Natural killer cell (primary cell): ENCODE data around the gene C6orf62. TPM values are rescaled to one million over a fixed set of nuclear protein-coding genes. Genes with fewer than 3 reads are reported as not detected.

ENCODE experiments used
- ATAC-seq, 3 donors: fragments of 150-1000 bp in 2 of 3; fragments of 200-7000 bp in 1 of 3; cut with Tn5 transposase; 1 replicate in 1 of 3; 2 replicates in 2 of 3; pipeline ENCODE4 v1.10.0; 2021; ENCODE audit warnings: mild to moderate bottlenecking in 2 of 3, moderate library complexity in 2 of 3
- DNase-seq, 2 donors: peaks; one replicate each; pipeline versions ENCODE4 v3.0.0 to v3.0.0-alpha.2; 2013 to 2021; ENCODE audit warnings: mixed read lengths in 1 of 2
- H3K27ac ChIP-seq: one replicate; pipeline ENCODE4 v1.5.1; 2013; ENCODE audit warnings: mild to moderate bottlenecking, low read length
- H3K27me3 ChIP-seq: one replicate; pipeline ENCODE4 v1.6.1; 2013; ENCODE audit warnings: low read length; ENCODE audit not compliant: control insufficient read depth, insufficient read depth
- H3K36me3 ChIP-seq: one replicate; pipeline ENCODE4 v1.6.1; 2013; ENCODE audit warnings: low read length; ENCODE audit not compliant: control insufficient read depth, insufficient read depth
- H3K4me1 ChIP-seq: one replicate; pipeline ENCODE4 v1.6.1; 2013; ENCODE audit warnings: low read length; ENCODE audit not compliant: control insufficient read depth, insufficient read depth
- H3K4me3 ChIP-seq: one replicate; pipeline ENCODE4 v1.5.1; 2013; ENCODE audit warnings: low read length
- H3K9me3 ChIP-seq: one replicate; pipeline ENCODE4 v1.6.1; 2013; ENCODE audit warnings: low read length; ENCODE audit not compliant: control insufficient read depth, insufficient read depth
- H3K27ac Mint-ChIP-seq, 2 donors: one replicate each; pipeline ENCODE4 v1.8.0; 2022; ENCODE audit warnings: mild to moderate bottlenecking in 2 of 2, mixed read lengths in 2 of 2, moderate library complexity in 1 of 2
- H3K27me3 Mint-ChIP-seq, 2 donors: one replicate each; pipeline ENCODE4 v1.8.0; 2022; ENCODE audit warnings: low read depth in 2 of 2, mixed read lengths in 2 of 2
- H3K36me3 Mint-ChIP-seq: one replicate; pipeline ENCODE4 v1.8.0; 2022; ENCODE audit warnings: mixed read lengths
- H3K4me1 Mint-ChIP-seq, 2 donors: one replicate each; pipeline ENCODE4 v1.8.0; 2022; ENCODE audit warnings: mixed read lengths in 2 of 2
- H3K4me3 Mint-ChIP-seq: one replicate; pipeline ENCODE4 v1.8.0; 2022; ENCODE audit warnings: mild to moderate bottlenecking, moderate library complexity, mixed read lengths
- H3K9me3 Mint-ChIP-seq, 2 donors: one replicate each; pipeline ENCODE4 v1.8.0; 2022; ENCODE audit warnings: mixed read lengths in 2 of 2
- CTCF ChIP-seq: fragments of 200-600 bp; IDR thresholded peaks from one replicate; pipeline ENCODE4 v1.8.0; 2022; ENCODE audit warnings: antibody characterized with exemption
- WGBS: methylation state at CpG from one replicate; pipeline ENCODE4 v1.1.7; 2013; ENCODE audit warnings: missing lambda C conversion rate; ENCODE audit not compliant: insufficient coverage; 5-methylcytosine and 5-hydroxymethylcytosine counted together
- intact Hi-C: fragments of 100-400 bp; cut with micrococcal nuclease; formaldehyde crosslinking; loops from one replicate; pipeline ENCODE4 v1.14.2; 2022
- total RNA-seq, 4 donors: library from RNA; stranded (reverse); fragments of 120-200 nt in 1 of 4; gene quantifications; one replicate each; pipeline versions ENCODE4 v1.2.3 to v1.2.4, GENCODE V29; 2013 to 2022

The C6orf62 gene
- total RNA-seq, 3 donors from 2014 or later (not counting 1 experiment from before 2014, with no cell fraction given) = 129 to 163 (median 130) TPM

- DNase-seq (no peak), ATAC-seq (no peak)
- Histone ChIP-seq H3K4me3 (no peak overlapping the region), H3K9me3 (no peaks in the 10 kb centered on the region), H3K4me1 (no peaks in the 10 kb centered on the region), H3K36me3 (no peaks in the 10 kb centered on the region), H3K27me3 (no peaks in the 10 kb centered on the region), H3K27ac (no peak overlapping the region)
- Mint-ChIP-seq H3K9me3 (no peaks in the 10 kb centered on the region), H3K27me3 (no peaks in the 10 kb centered on the region), H3K27ac (no peak overlapping the region), H3K4me3 (no peak overlapping the region), H3K36me3 (no peaks in the 10 kb centered on the region), H3K4me1 (no peaks in the 10 kb centered on the region)
- WGBS = 81% methylated on average over 3 of the region's 3 CpGs
- intact Hi-C loops = no loop called here
- TF ChIP-seq CTCF = no peak
Measured at GRCh38 chr6:24763578-24763977, 44.6 kb upstream of the C6orf62 start.

- Histone ChIP-seq H3K4me1 (no peaks in the 10 kb centered on the region), H3K27ac (no peak overlapping the region), H3K9me3 (no peaks in the 10 kb centered on the region), H3K27me3 (no peaks in the 10 kb centered on the region), H3K4me3 (no peak overlapping the region), H3K36me3 (no peaks in the 10 kb centered on the region)
- H3K27me3 Mint-ChIP-seq = no peaks in the 10 kb centered on the region
- ATAC-seq (no peak), DNase-seq (no peak)
- no peaks in the 10 kb centered on the region for H3K36me3 Mint-ChIP-seq
- intact Hi-C loops = no loop called here
- no peak for TF ChIP-seq CTCF
- H3K27ac Mint-ChIP-seq = no peak overlapping the region
- no peak overlapping the region for H3K4me3 Mint-ChIP-seq
- no peaks in the 10 kb centered on the region for H3K4me1 Mint-ChIP-seq
- H3K9me3 Mint-ChIP-seq = no peaks in the 10 kb centered on the region
Measured at GRCh38 chr6:24761851-24762250, 42.9 kb upstream of the C6orf62 start.

GRCh38 chr6:24761193-24761835 is 42.4 kb upstream of the C6orf62 start:
- H3K27me3 Mint-ChIP-seq = no peaks in the 10 kb centered on the region
- H3K9me3 Mint-ChIP-seq = no peaks in the 10 kb centered on the region
- no peak overlapping the region for H3K4me3 Mint-ChIP-seq
- DNase-seq (no peak), ATAC-seq (no peak)
- no peaks in the 10 kb centered on the region for H3K4me1 Mint-ChIP-seq
- H3K36me3 Mint-ChIP-seq = no peaks in the 10 kb centered on the region
- Histone ChIP-seq H3K4me3 (no peak overlapping the region), H3K9me3 (no peaks in the 10 kb centered on the region), H3K36me3 (no peaks in the 10 kb centered on the region), H3K27ac (no peak overlapping the region), H3K4me1 (no peaks in the 10 kb centered on the region), H3K27me3 (no peaks in the 10 kb centered on the region)
- H3K27ac Mint-ChIP-seq = no peak overlapping the region
- intact Hi-C loops = no loop called here
- no peak for TF ChIP-seq CTCF
- 93% methylated on average over 17 of the region's 17 CpGs for WGBS

GRCh38 chr6:24760210-24760609 is 41.3 kb upstream of the C6orf62 start:
- no peaks in the 10 kb centered on the region for H3K4me1 Mint-ChIP-seq
- no peak overlapping the region for H3K27ac Mint-ChIP-seq
- Histone ChIP-seq H3K9me3 (no peaks in the 10 kb centered on the region), H3K27me3 (no peaks in the 10 kb centered on the region), H3K36me3 (no peaks in the 10 kb centered on the region), H3K27ac (no peak overlapping the region), H3K4me3 (no peak overlapping the region), H3K4me1 (no peaks in the 10 kb centered on the region)
- WGBS = 93% methylated on average over 5 of the region's 5 CpGs
- intact Hi-C loops = no loop called here
- DNase-seq = no peak
- no peaks in the 10 kb centered on the region for H3K9me3 Mint-ChIP-seq
- ATAC-seq = no peak
- TF ChIP-seq CTCF = no peak
- no peak overlapping the region for H3K4me3 Mint-ChIP-seq
- H3K27me3 Mint-ChIP-seq = no peaks in the 10 kb centered on the region
- H3K36me3 Mint-ChIP-seq = no peaks in the 10 kb centered on the region
